SU-DHL-6 (cell line): ENCODE data around the gene SOCS1.

Experiments used
- CTCF ChIP-seq: fragments of 200-600 bp; sonication (generic); IDR thresholded peaks from one replicate; pipeline ENCODE4 v1.5.1; 2017; ENCODE audit warnings: antibody characterized with exemption, mild to moderate bottlenecking, low read length, moderate library complexity; ENCODE audit not compliant: insufficient read depth, poor library complexity, severe bottlenecking
- EZH2phosphoT487 ChIP-seq: fragments of 200-600 bp; sonication (generic), shearing (Covaris generic); conservative IDR thresholded peaks from 2 replicates; pipeline ENCODE4 v1.6.1; 2018; ENCODE audit warnings: mild to moderate bottlenecking, antibody characterized with exemption, low read length, moderate library complexity, mixed read lengths

GRCh38 chr16:11273721-11274324, 17.8 kb upstream of the SOCS1 start:
- no peak for TF ChIP-seq CTCF
- TF ChIP-seq EZH2phosphoT487 = no peak
